Peyer's patch (tissue), 4 donors: Measurements from ENCODE around the gene USP27X.

Experiments used
- POLR2A ChIP-seq, 2 donors: fragments of 450-650 bp; IDR thresholded peaks; one replicate each; pipeline ENCODE4 v1.5.1; 2017; ENCODE audit warnings: antibody characterized with exemption in 2 of 2, mild to moderate bottlenecking in 2 of 2, moderate library complexity in 2 of 2
- TF ChIP-seq, protein P1 (sequence below), 6 experiments: fragments of 450-650 bp in 4 of 6; fragments of 200-600 bp in 2 of 6; sonication (generic) in 1 of 6; IDR thresholded peaks; one replicate each; pipeline ENCODE4 v1.5.1; 2017 to 2019; ENCODE audit warnings: antibody characterized with exemption in 6 of 6, mild to moderate bottlenecking in 3 of 6, moderate library complexity in 1 of 6

DNA sequence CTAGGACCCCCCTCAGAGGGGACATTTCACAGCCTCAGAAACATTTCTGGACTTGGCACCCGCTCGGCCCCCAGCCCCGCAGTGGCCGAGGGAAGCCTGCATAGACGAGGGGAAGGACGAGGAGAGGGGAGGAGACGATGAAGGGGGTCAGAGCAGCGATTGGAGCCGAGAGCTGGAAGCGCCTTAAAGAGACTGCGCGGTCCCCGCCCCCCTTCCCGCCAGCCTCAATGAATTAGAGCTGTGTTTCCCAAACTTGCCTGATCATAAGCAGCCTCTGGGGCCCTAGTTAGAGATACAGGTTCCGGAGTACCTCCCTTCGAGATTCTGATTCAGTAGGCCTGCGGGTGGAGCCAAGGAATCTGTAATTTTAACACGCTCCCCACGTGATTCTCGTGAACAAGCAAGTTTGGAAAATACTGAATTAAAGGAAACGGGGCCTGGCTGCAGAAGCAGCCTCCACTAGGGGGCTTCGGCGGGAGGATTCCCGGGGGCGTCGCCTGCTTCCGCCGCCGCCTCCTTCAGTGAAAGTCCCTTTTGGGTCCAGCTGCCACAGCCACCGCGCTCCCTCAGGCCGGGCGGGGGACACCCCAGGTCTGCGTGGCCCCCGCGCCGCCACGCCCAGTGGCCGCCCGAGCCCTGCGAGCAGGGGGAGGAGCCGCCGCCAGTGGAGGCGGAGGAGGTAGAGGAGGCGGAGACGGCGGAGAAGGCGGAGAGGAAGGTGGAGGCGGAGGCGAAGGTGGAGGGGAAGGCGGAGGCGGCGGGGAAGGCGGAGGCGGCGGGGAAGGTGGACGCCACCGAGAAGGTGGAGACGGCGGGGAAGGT, at the start of gene USP27X:
- TF ChIP-seq, protein P1, sequence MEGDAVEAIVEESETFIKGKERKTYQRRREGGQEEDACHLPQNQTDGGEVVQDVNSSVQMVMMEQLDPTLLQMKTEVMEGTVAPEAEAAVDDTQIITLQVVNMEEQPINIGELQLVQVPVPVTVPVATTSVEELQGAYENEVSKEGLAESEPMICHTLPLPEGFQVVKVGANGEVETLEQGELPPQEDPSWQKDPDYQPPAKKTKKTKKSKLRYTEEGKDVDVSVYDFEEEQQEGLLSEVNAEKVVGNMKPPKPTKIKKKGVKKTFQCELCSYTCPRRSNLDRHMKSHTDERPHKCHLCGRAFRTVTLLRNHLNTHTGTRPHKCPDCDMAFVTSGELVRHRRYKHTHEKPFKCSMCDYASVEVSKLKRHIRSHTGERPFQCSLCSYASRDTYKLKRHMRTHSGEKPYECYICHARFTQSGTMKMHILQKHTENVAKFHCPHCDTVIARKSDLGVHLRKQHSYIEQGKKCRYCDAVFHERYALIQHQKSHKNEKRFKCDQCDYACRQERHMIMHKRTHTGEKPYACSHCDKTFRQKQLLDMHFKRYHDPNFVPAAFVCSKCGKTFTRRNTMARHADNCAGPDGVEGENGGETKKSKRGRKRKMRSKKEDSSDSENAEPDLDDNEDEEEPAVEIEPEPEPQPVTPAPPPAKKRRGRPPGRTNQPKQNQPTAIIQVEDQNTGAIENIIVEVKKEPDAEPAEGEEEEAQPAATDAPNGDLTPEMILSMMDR (IDR thresholded peaks at IDR 0.05), result peak; percentile 38 to 56 (median 48)
- TF ChIP-seq POLR2A (IDR thresholded peaks at IDR 0.05), result peak in 1 of 2 donors; percentile 36
